Body of pancreas (tissue), 4 donors: ENCODE measurements around the gene TMEM130. TPM values are rescaled to one million over a fixed set of nuclear protein-coding genes. Genes with fewer than 3 reads are reported as not detected.

Source experiments
- ATAC-seq: fragments of 150-250 bp; one replicate; pipeline ENCODE4 v1.9.1; 2016
- DNase-seq, 4 donors: peaks; one replicate each; pipeline ENCODE4 v3.0.0-alpha.2; 2019
- H3K27ac ChIP-seq, 4 donors: fragments of 200-600 bp; sonication (generic); 1 replicate in 3 of 4; 2 replicates in 1 of 4; pipeline versions ENCODE4 v1.5.1 to v1.6.1; 2016 to 2019; ENCODE audit warnings: mild to moderate bottlenecking in 1 of 4, mixed read lengths in 1 of 4, moderate library complexity in 1 of 4
- H3K27me3 ChIP-seq, 2 donors: fragments of 200-600 bp; sonication (generic); one replicate each; pipeline ENCODE4 v1.6.0; 2016; ENCODE audit warnings: mild to moderate bottlenecking in 1 of 2
- H3K36me3 ChIP-seq, 2 donors: fragments of 200-600 bp; sonication (generic); replicated peaks in 1 of 2; 2 replicates each; pipeline ENCODE4 v1.5.1; 2016; ENCODE audit warnings: low read depth in 2 of 2; ENCODE audit not compliant: insufficient read depth in 1 of 2
- H3K4me1 ChIP-seq: fragments of 200-600 bp; sonication (generic); one replicate; pipeline ENCODE4 v1.6.0; 2016
- H3K4me3 ChIP-seq, 2 donors: fragments of 200-600 bp; sonication (generic); 1 replicate in 1 of 2; 2 replicates in 1 of 2; pipeline ENCODE4 v1.5.1; 2016 to 2019
- H3K9me3 ChIP-seq, 3 donors: fragments of 200-600 bp; sonication (generic); 1 replicate in 2 of 3; 2 replicates in 1 of 3; pipeline ENCODE4 v1.5.1; 2016
- POLR2A ChIP-seq, 3 donors: fragments of 450-650 bp; IDR thresholded peaks; one replicate each; pipeline ENCODE4 v1.6.1; 2016; ENCODE audit warnings: antibody characterized with exemption in 3 of 3, mild to moderate bottlenecking in 2 of 3
- WGBS, 2 donors: methylation state at CpG; one replicate each; pipeline ENCODE4 v1.1.5; 2017; 5-methylcytosine and 5-hydroxymethylcytosine counted together
- intact Hi-C: fragments of 100-400 bp; cut with DNase I; formaldehyde crosslinking; loops from one replicate; pipeline ENCODE4 v1.15.1; 2023
- total RNA-seq, 2 donors: library from RNA; depleted of rRNA; stranded (reverse); fragments of >200 nt; gene quantifications; one replicate each; pipeline ENCODE4 v1.1.0, GENCODE V29; 2016
- TF ChIP-seq, protein P1 (sequence below), 7 experiments: fragments of 450-650 bp in 4 of 7; fragments of 200-600 bp in 3 of 7; sonication (generic) in 3 of 7; IDR thresholded peaks; one replicate each; pipeline ENCODE4 v1.5.1; 2016 to 2019; ENCODE audit warnings: antibody characterized with exemption in 7 of 7

The TMEM130 gene
- total RNA-seq, 2 donors from 2014 or later, result 0.52 to 0.66 TPM

DNA sequence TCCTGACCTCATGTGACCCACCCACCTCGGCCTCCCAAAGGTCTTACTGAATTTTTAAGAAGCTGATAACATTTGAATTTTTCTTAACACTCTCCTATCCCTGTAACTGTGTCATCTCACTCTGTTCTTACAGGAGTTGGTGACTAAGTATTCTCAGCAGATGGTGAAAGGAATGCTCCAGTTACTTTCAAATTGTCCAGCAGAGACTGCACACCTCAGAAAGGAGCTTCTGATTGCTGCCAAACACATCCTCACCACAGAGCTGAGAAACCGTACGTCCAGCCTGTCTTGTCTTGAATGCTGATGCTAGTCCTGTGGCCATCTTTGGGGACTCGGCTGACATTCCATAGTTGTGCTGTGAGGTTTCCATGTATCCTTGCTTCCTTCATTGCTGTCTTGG is 33.4 kb upstream of the TMEM130 start:
- no peak for TF ChIP-seq POLR2A (IDR thresholded peaks at IDR 0.05)
- TF ChIP-seq, protein P1, sequence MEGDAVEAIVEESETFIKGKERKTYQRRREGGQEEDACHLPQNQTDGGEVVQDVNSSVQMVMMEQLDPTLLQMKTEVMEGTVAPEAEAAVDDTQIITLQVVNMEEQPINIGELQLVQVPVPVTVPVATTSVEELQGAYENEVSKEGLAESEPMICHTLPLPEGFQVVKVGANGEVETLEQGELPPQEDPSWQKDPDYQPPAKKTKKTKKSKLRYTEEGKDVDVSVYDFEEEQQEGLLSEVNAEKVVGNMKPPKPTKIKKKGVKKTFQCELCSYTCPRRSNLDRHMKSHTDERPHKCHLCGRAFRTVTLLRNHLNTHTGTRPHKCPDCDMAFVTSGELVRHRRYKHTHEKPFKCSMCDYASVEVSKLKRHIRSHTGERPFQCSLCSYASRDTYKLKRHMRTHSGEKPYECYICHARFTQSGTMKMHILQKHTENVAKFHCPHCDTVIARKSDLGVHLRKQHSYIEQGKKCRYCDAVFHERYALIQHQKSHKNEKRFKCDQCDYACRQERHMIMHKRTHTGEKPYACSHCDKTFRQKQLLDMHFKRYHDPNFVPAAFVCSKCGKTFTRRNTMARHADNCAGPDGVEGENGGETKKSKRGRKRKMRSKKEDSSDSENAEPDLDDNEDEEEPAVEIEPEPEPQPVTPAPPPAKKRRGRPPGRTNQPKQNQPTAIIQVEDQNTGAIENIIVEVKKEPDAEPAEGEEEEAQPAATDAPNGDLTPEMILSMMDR (IDR thresholded peaks at IDR 0.05), result no peak
- Histone ChIP-seq H3K4me3 (no peak overlapping the region), H3K4me1 (no peaks in the 10 kb centered on the region), H3K27ac (no peak overlapping the region), H3K9me3 (no peaks in the 10 kb centered on the region), H3K36me3 (peaks cover 9 to 66% of the 10 kb centered on the region in 2 donors), H3K27me3 (no peaks in the 10 kb centered on the region)
- WGBS, 2 donors, result 95 to 98% methylated on average over 4 of the region's 4 CpGs
- DNase-seq (no peak), ATAC-seq (no peak)
- intact Hi-C loops, result no loop called here

DNA sequence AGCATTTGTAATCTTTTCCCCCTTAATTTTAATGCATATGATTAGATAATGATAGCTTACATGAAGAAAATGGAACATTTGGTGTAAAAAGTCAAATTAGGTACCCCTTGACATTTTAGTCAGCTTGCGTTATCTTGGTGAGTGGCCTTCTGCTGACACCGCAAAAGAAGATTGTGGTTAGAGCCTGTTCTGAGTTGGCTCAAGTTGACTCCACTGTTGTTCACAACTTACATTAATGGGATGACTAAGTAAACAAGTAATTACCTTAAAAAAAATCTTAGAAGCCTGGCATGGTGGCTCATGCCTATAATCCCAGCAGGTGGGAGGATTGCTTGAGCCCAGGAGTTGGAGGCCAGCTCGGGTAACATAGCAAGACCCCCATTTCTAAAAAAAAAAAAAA is 32.7 kb upstream of the TMEM130 start:
- Histone ChIP-seq H3K9me3 (no peaks in the 10 kb centered on the region), H3K4me1 (no peaks in the 10 kb centered on the region), H3K27ac (no peak overlapping the region), H3K27me3 (no peaks in the 10 kb centered on the region), H3K36me3 (peaks cover 9 to 67% of the 10 kb centered on the region in 2 donors), H3K4me3 (no peak overlapping the region)
- intact Hi-C loops, result no loop called here
- 87 to 91% methylated on average over 3 of the region's 3 CpGs for WGBS, 2 donors
- no peak for ATAC-seq
- TF ChIP-seq, protein P1 (IDR thresholded peaks at IDR 0.05), result no peak
- TF ChIP-seq POLR2A (IDR thresholded peaks at IDR 0.05), result no peak
- DNase-seq, result no peak

DNA sequence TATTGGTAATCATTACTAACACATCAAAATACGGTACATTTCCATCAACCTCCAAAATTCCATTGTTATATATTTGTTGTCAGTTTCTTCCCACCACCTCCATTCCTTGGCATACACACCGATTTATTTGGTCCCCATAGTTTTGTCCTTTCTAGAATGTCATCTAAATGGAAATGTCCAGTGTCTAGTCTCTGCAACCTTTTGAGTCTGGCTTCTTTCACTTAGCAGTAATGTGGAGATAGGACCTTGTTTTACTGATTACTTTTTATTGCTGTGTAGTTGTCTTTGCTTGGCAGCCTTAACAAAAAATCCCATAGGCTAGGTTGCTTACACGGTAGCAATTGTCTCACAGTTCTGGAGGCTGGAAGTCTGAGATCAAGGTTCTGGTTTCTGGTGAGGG is 31.0 kb upstream of the TMEM130 start:
- no peak overlapping the region for H3K27ac ChIP-seq
- peaks cover 9 to 66% of the 10 kb centered on the region in 2 donors for H3K36me3 ChIP-seq
- H3K27me3 ChIP-seq, result no peaks in the 10 kb centered on the region
- no peak for DNase-seq
- H3K4me1 ChIP-seq, result no peaks in the 10 kb centered on the region
- 91 to 94% methylated on average over 3 of the region's 3 CpGs for WGBS, 2 donors
- no peaks in the 10 kb centered on the region for H3K9me3 ChIP-seq
- H3K4me3 ChIP-seq, result no peak overlapping the region
- TF ChIP-seq POLR2A (IDR thresholded peaks at IDR 0.05), result no peak
- TF ChIP-seq, protein P1 (IDR thresholded peaks at IDR 0.05), result no peak
- intact Hi-C loops, result no loop called here
- ATAC-seq, result no peak

DNA sequence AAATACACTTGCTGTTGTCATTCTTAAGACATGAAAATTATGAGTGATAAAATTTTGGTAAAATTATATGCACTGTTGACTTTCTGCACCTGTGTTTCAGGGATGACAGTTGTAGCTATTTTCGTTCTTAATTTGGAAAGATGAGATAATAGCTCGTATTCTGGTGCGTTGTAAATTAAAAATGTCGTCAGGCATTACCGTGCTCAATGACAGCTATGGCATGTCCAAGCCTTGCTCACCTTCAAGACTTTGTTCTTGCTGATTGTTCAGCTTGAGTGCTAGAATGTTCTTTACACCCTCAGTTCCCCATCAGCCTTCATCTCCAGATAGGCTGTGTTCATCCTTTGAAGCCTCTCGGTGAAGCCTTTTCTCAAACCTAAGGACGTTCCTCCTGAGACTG is 30.0 kb upstream of the TMEM130 start:
- Histone ChIP-seq H3K27me3 (no peaks in the 10 kb centered on the region), H3K4me3 (no peak overlapping the region), H3K27ac (no peak overlapping the region), H3K4me1 (no peaks in the 10 kb centered on the region), H3K9me3 (no peaks in the 10 kb centered on the region), H3K36me3 (peaks cover 5 to 56% of the 10 kb centered on the region in 2 donors)
- TF ChIP-seq POLR2A (IDR thresholded peaks at IDR 0.05), result no peak
- TF ChIP-seq, protein P1 (IDR thresholded peaks at IDR 0.05), result no peak
- WGBS, 2 donors, result 93% methylated on average over 7 of the region's 7 CpGs
- intact Hi-C loops, result no loop called here
- no peak for DNase-seq
- no peak for ATAC-seq

DNA sequence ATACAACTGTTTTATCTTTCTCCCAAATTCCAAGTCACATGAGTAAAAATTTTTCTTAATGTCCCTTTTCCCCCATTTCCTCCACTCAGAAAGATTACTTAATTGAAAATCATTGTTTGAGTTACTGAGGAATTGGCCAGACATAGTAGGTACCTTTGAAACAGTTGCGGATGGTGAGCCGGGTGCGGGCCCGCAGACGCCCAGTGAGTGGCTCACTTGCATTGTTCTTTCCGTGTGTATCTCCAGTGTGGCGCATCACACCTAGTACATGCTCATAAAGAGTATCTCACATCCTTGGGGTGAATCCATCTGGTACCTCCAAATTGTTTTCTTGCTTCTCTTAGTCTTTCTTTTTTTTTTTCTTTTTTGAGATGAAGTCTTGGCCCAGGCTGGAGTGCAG is 22.8 kb upstream of the TMEM130 start:
- Histone ChIP-seq H3K9me3 (no peaks in the 10 kb centered on the region), H3K4me1 (no peaks in the 10 kb centered on the region), H3K27me3 (no peaks in the 10 kb centered on the region), H3K4me3 (no peak overlapping the region), H3K27ac (no peak overlapping the region), H3K36me3 (peaks cover 7 to 34% of the 10 kb centered on the region in 2 donors)
- TF ChIP-seq, protein P1 (IDR thresholded peaks at IDR 0.05), result no peak
- TF ChIP-seq POLR2A (IDR thresholded peaks at IDR 0.05), result no peak
- intact Hi-C loops, result no loop called here
- no peak for ATAC-seq
- no peak for DNase-seq
- 94 to 96% methylated on average over 7 of the region's 7 CpGs for WGBS, 2 donors
